ENCODE results near the gene VPS13D.
A peak's percentile ranks its signal among the peaks of the same experiment; 100 is the strongest.
"Not testable (repeated sequence)": the region's sequence is repeated elsewhere in the genome, so short reads cannot be mapped to it uniquely, and the experiment has no call there.

VPS13D gene

GRCh38 chr1:12369258-12369657, 139.4 kb downstream of the VPS13D start:
- no peak for DNase-seq (ENCODE audit: low read depth)

GRCh38 chr1:12370333-12370975, 140.6 kb downstream of the VPS13D start:
- peak; percentile 27 for DNase-seq (ENCODE audit: low read depth)

GRCh38 chr1:12371053-12371452, 141.2 kb downstream of the VPS13D start:
- DNase-seq (ENCODE audit: low read depth): peak; percentile 73

GRCh38 chr1:12372180-12372579, 142.3 kb downstream of the VPS13D start:
- peak; percentile 32 for DNase-seq (ENCODE audit: low read depth)

GRCh38 chr1:12372761-12373160, 142.9 kb downstream of the VPS13D start:
- no peak for DNase-seq (ENCODE audit: low read depth)

- DNase-seq (ENCODE audit: low read depth): no peak
Observed at GRCh38 chr1:12375133-12375829, 145.5 kb downstream of the VPS13D start.

GRCh38 chr1:12376236-12377045, 146.6 kb downstream of the VPS13D start:
- peak; percentile 90 for DNase-seq (ENCODE audit: low read depth)

GRCh38 chr1:12380326-12381249, 150.8 kb downstream of the VPS13D start:
- DNase-seq (ENCODE audit: low read depth): peak; percentile 15

GRCh38 chr1:12383001-12383400, 153.2 kb downstream of the VPS13D start:
- DNase-seq (ENCODE audit: low read depth): no peak

GRCh38 chr1:12383786-12384185, 154.0 kb downstream of the VPS13D start:
- peak; percentile 77 for DNase-seq (ENCODE audit: low read depth)

- no peak for DNase-seq (ENCODE audit: low read depth)
Observed at GRCh38 chr1:12384836-12385456, 155.1 kb downstream of the VPS13D start.

GRCh38 chr1:12386130-12386529, 156.3 kb downstream of the VPS13D start:
- DNase-seq (ENCODE audit: low read depth): no peak

- DNase-seq (ENCODE audit: low read depth): peak; percentile 47
Observed at GRCh38 chr1:12387641-12388040, 157.8 kb downstream of the VPS13D start.

GRCh38 chr1:12390296-12390695, 160.5 kb downstream of the VPS13D start:
- DNase-seq (ENCODE audit: low read depth): not testable (repeated sequence)

GRCh38 chr1:12397462-12398450, 167.9 kb downstream of the VPS13D start:
- peak; percentile 38 for DNase-seq (ENCODE audit: low read depth)

GRCh38 chr1:12398479-12398878, 168.6 kb downstream of the VPS13D start:
- no peak for DNase-seq (ENCODE audit: low read depth)

GRCh38 chr1:12400027-12400693, 170.3 kb downstream of the VPS13D start:
- no peak for DNase-seq (ENCODE audit: low read depth)

GRCh38 chr1:12402159-12402673, 172.4 kb downstream of the VPS13D start:
- no peak for DNase-seq (ENCODE audit: low read depth)

GRCh38 chr1:12402842-12403241, 173.0 kb downstream of the VPS13D start:
- no peak for DNase-seq (ENCODE audit: low read depth)

Data from amniotic epithelial cell (primary cell).